Thoracic aorta endothelial cell (primary cell): ENCODE results near the gene TICAM2. TPM values are rescaled to one million over a fixed set of nuclear protein-coding genes. Genes with fewer than 3 reads are reported as not detected.

ENCODE experiments used
- total RNA-seq: library from RNA; depleted of rRNA; stranded (reverse); fragments of >200 nt; gene quantifications from 2 replicates; pipeline ENCODE4 v1.2.3, GENCODE V29; 2012

Gene TICAM2
- total RNA-seq = 1.7 and 3.4 TPM in 2 replicates

GRCh38 chr5:115601701-115602590 is at the start of gene TICAM2:
TSS of gene TICAM2 (minus strand) at chr5:115602479. CDS start at chr5:115581256, 21,223 bp downstream.

GRCh38 chr5:115625579-115626444 is 23.5 kb upstream of the TICAM2 start, which contains the start of gene TMED7:
TSS of gene TMED7 (minus strand) at chr5:115626036. CDS start at chr5:115625792, 244 bp downstream.

GRCh38 chr5:115544436-115545350 is 57.6 kb downstream of the TICAM2 start, which contains the start of gene FEM1C:
TSS of gene FEM1C (minus strand) at chr5:115544775. CDS start at chr5:115543493, 1,282 bp downstream.

Other genes starting within 250 kb of the TICAM2 start
- 29.9 and 34.0 TPM in 2 replicates for gene FEM1C, start 57.7 kb downstream of the TICAM2 start, total RNA-seq
- gene TMED7, start 23.6 kb upstream of the TICAM2 start, total RNA-seq = 195 and 213 TPM in 2 replicates
- gene CDO1, start 214.2 kb upstream of the TICAM2 start, total RNA-seq = 1.5 and 3.5 TPM in 2 replicates
- 77.8 and 81.9 TPM in 2 replicates for gene ATG12, start 239.1 kb upstream of the TICAM2 start, total RNA-seq
- gene AP3S1, start 239.5 kb upstream of the TICAM2 start, total RNA-seq = 103 and 132 TPM in 2 replicates